Ishikawa (cell line): ENCODE data around the gene DGKQ.

Experiments
- CEBPB ChIP-seq: IDR thresholded peaks from 2 replicates; pipeline ENCODE4 v1.6.1; 2012
- EGR1 ChIP-seq: IDR thresholded peaks from 2 replicates; pipeline ENCODE4 v1.6.1; 2012
- EP300 ChIP-seq: IDR thresholded peaks from 2 replicates; pipeline ENCODE4 v1.6.1; 2012; ENCODE audit warnings: borderline replicate concordance
- YY1 ChIP-seq: IDR thresholded peaks from 2 replicates; pipeline ENCODE4 v1.6.1; 2012; ENCODE audit warnings: low read depth
- ZBTB7A ChIP-seq: IDR thresholded peaks from 2 replicates; pipeline ENCODE4 v1.6.1; 2012; ENCODE audit warnings: low read depth
- TF ChIP-seq, protein P1 (sequence below): IDR thresholded peaks from 2 replicates; pipeline ENCODE4 v1.6.1; 2012

DNA sequence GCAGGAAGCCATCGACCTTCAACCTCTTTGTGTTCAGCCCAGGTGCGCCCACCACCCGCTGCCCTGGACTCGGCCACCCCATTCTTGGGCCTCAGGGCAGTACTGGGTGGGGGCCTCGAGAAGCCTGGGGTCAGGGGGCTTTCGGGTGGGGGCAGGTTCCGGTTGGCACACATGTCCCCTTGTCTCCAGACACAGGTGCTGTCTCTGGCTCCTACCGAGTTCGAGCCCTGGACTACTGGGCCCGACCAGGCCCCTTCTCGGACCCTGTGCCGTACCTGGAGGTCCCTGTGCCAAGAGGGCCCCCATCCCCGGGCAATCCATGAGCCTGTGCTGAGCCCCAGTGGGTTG lies 30.7 kb upstream of the DGKQ start:
- TF ChIP-seq, protein P1, sequence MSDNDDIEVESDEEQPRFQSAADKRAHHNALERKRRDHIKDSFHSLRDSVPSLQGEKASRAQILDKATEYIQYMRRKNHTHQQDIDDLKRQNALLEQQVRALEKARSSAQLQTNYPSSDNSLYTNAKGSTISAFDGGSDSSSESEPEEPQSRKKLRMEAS: no peak
- TF ChIP-seq ZBTB7A: no peak
- no peak for TF ChIP-seq EP300
- no peak for TF ChIP-seq CEBPB
- TF ChIP-seq YY1: no peak
- no peak for TF ChIP-seq EGR1
